NCI-H345 treated with DMSO at 0.1 percent for 48 hours (cell line): ENCODE data around the gene PTPRM.

Experiments
- DNase-seq: peaks from one replicate; lab custom pipeline; 2025; ENCODE audit not compliant: unreplicated experiment; lab: John Stamatoyannopoulos, UW

PTPRM gene

GRCh38 chr18:8212896-8213780, 646.0 kb downstream of the PTPRM start:
- DNase-seq, result no peak

GRCh38 chr18:8215741-8216140, 648.6 kb downstream of the PTPRM start:
- DNase-seq, result no peak

DNA sequence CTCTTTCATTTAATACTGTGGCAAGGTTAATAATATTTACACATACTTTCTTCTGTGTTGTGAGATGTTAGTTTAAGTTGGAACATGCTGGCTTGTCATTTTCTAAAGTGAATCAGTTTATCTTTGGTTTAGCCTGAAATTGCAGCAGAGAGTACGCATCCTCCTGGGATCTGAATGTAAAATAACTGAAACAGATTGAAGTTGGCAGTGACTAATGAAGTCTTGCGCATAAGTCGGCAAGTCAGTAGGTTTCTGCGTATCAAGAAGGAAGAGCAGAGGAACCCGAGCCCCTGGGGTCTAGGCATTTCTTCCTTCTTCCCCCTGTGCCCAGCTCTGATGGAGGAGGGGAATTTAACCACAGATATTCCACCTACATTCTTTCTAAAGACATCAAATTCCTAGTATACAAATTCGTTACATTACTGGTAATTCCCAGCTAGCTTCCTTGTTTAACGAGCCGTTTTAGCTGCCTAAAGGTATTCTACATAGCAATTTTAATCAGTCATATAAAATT, 650.0 kb downstream of the PTPRM start:
- DNase-seq, result no peak

DNA sequence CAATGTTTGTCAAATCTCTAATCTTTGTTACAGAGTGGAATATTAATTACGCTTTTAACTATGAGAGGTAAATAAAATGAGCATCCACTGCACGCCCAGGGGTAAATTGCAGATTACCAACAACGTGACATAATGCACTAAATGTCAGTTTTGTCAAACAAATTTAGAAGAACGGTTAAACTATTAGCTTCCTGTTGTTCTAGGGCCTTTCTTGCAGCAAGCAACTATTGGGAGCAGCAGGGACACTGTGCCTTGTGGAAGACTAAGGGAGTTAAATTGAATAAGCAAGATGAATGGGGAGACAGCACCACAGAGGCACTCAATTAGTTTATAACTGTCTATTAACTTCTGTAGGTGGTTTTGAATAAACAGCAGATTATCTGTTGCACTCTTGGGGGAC, 651.1 kb downstream of the PTPRM start:
- DNase-seq, result no peak

GRCh38 chr18:8221452-8221851, 654.3 kb downstream of the PTPRM start:
- DNase-seq, result no peak

GRCh38 chr18:8224576-8224975, 657.5 kb downstream of the PTPRM start:
- no peak for DNase-seq

DNA sequence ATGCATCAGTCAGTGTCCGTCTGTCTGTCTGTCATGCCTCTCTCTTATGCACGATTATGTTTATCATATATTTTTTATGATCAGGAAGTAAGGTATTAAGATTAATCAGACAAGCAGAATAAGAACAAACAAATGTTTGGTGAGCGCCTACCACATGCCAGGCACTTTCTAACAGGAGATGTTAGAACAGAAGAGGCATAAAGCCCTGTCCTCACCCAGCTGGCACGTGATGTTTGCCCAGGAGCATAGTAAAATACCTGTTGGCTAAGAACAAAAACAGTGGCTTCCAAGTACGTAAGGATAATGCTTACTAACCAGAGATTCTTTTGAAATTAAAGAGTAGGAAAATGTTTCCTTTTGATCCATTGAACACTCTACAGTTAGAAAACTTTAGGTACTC, 661.9 kb downstream of the PTPRM start:
- DNase-seq, result no peak

GRCh38 chr18:8229787-8230186, 662.7 kb downstream of the PTPRM start:
- no peak for DNase-seq

- no peak for DNase-seq
Measured at GRCh38 chr18:8231316-8231715, 664.2 kb downstream of the PTPRM start.

- no peak for DNase-seq
Measured at GRCh38 chr18:8232791-8233190, 665.7 kb downstream of the PTPRM start.

GRCh38 chr18:8235894-8236293, 668.8 kb downstream of the PTPRM start:
- DNase-seq, result no peak

DNA sequence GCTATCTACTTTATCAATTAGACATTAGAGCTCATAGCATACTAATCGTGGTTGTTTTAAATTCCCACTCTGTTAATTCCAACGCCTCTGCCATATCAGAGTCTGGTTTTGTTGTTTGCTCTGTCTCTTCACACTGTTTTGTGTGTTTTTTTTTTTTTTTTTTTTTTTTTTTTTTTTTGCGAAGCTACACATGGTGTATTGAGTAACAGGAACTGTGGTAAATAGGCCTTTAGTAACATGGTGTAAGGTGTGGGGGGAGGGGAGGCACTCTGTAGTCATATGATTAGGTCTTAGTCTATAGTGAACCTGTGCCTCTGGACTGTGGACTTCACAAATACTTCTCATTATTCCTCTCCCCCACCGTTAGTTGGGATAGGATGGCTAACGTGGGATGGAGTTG, 671.4 kb downstream of the PTPRM start:
- DNase-seq, result no peak

DNA sequence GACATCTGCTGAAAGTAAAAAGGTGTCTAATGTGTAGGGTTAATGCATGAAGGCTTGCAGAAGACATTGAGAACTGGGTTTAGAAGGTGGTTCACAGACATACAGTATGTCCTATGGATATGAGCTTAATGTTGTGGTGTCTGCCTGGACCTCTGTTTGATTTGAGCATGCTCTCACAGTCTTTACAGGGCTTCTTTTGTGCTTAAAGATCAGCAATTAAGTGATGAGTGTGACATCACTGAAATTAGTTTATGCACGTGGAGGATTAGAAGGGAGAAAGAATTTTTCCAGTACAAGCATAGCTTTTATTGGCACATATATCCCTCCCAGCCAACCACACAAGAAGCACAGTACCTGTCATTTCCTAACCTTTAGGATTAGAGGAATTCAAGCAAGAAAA, 674.6 kb downstream of the PTPRM start:
- no peak for DNase-seq

GRCh38 chr18:8242151-8242696, 675.1 kb downstream of the PTPRM start:
- no peak for DNase-seq

GRCh38 chr18:8247700-8248099, 680.6 kb downstream of the PTPRM start:
- peak; percentile 33 for DNase-seq

DNA sequence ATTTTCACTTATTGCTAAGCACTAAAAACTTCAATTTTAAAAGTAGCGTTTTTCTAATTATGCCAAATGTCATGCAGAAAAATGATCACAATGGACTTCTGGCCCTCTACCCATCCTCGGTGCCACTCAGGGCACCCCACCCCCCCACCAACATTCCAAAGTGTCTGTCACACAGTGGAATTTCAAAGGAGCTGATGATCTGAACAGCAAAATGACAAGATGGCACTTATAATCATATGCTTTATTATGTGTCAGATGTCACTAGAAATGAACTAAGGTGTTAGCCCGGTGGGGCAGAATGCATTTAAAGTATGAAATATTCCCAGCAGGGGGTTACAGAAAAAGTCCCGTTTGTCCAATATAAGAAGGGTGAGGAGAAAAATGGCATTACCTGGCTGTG, 681.5 kb downstream of the PTPRM start:
- DNase-seq, result no peak

GRCh38 chr18:8249811-8250210, 682.7 kb downstream of the PTPRM start:
- DNase-seq, result no peak

DNA sequence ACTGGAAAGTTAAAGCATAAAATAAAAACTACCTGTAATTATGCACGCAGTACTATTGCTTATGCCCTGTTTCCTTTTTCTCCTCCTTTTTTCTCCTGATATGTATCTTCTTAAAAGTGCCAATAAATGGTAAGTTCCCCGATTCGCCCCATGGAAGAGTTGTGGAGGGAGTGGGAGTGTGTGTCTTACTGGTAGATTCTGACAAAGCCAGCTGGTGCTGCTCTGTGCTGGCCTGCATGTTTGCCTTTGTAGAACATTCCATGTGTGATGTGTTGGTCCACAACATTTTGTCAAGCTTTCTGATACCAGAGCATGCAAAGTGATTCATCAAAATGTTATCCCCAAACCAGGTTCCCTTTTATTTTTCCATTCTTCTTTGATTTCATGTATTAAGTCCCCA, 685.3 kb downstream of the PTPRM start:
- no peak for DNase-seq

DNA sequence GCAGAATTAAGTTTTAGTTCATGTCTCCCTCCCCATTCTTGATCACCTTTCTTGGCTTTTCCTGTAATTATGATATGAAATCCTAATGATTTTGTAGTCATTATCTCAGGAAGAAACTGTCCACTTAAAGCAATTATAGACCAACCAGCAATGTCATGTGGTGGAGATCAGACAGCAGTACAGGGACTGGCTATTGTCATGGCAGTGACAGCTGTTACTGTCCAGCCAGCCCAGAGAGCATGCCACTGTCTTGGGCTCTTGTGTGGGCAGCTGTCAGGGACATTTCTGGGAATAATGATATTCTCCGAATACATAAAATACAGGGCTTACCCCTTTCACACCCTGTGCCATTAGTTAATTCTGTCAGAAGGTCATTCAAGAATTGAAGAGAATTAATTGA, 686.8 kb downstream of the PTPRM start:
- no peak for DNase-seq

- DNase-seq, result no peak
Measured at GRCh38 chr18:8254654-8255053, 687.5 kb downstream of the PTPRM start.

DNA sequence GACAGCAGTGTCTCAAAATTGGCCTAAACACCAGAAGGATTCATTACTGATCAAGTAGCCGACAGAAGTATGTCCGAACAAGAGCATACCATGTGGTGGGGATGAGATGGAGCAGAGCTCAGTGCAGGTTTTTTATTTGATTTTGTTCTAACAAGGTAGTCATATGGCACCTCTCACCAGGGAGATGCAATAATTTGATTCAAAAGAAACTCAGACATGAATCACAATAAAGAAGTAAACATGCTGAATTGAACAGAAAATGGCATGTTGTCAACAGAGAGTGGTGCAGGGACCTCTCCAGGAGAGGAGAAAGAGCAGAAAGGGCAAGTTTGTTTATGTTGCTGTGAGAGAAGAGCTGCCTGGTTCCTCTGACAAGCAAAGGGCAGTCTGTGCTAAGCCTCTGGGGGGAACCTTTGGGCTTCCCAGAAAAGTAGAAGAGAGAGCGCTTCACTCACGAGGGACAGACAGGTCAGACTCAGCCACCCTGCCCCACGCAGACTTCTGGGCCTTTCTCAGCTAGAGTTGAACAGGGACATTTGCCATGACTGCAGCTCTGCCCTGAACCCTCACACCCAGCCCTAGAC, 690.8 kb downstream of the PTPRM start:
- DNase-seq, result no peak

GRCh38 chr18:8260319-8260718, 693.2 kb downstream of the PTPRM start:
- no peak for DNase-seq
